Neutrophil (primary cell): ENCODE data around the gene GGT1.

Experiments used
- H3K27ac ChIP-seq: fragments of 200-600 bp; sonication (generic); 2 replicates; pipeline ENCODE4 v1.5.1; 2016; ENCODE audit warnings: mild to moderate bottlenecking, moderate library complexity
- H3K27me3 ChIP-seq: fragments of 200-600 bp; sonication (generic); 2 replicates; pipeline ENCODE4 v1.6.0; 2016; ENCODE audit warnings: mild to moderate bottlenecking
- H3K36me3 ChIP-seq: fragments of 200-600 bp; sonication (generic); 2 replicates; pipeline ENCODE4 v1.5.1; 2017
- H3K4me1 ChIP-seq, 2 experiments: fragments of 200-600 bp in 1 of 2; sonication (generic) in 1 of 2; 1 replicate in 1 of 2; 2 replicates in 1 of 2; pipeline versions ENCODE4 v1.5.1 to v1.6.1; 2013 to 2016; ENCODE audit warnings: low read depth in 1 of 2, low read length in 1 of 2, mild to moderate bottlenecking in 1 of 2, moderate library complexity in 1 of 2; ENCODE audit not compliant: control insufficient read depth in 1 of 2, insufficient read depth in 1 of 2
- H3K4me3 ChIP-seq, 2 experiments: fragments of 200-600 bp in 1 of 2; sonication (generic) in 1 of 2; 1 replicate in 1 of 2; 2 replicates in 1 of 2; pipeline ENCODE4 v1.5.1; 2013 to 2016; ENCODE audit warnings: low read depth in 1 of 2, low read length in 1 of 2, mild to moderate bottlenecking in 1 of 2, moderate library complexity in 1 of 2
- H3K9me3 ChIP-seq: fragments of 200-600 bp; sonication (generic); 2 replicates; pipeline ENCODE4 v1.5.1; 2016
- CTCF ChIP-seq: fragments of 200-600 bp; sonication (generic); IDR thresholded peaks from 2 replicates; pipeline ENCODE4 v1.5.1; 2016; ENCODE audit warnings: antibody characterized with exemption

GGT1 gene

GRCh38 chr22:24582056-24582814 is 20.8 kb upstream of the GGT1 start:
- no peak for TF ChIP-seq CTCF
- no peak overlapping the region for H3K27ac ChIP-seq
- H3K4me3 ChIP-seq: no peak overlapping the region

GRCh38 chr22:24583221-24584165 is 19.5 kb upstream of the GGT1 start:
- TF ChIP-seq CTCF: no peak
- peaks cover 25% of the 10 kb centered on the region for H3K36me3 ChIP-seq
- no peaks in the 10 kb centered on the region for H3K4me1 ChIP-seq
- no peak overlapping the region for H3K4me3 ChIP-seq
- H3K27ac ChIP-seq: no peak overlapping the region
- H3K27me3 ChIP-seq: no peaks in the 10 kb centered on the region
- H3K9me3 ChIP-seq: no peaks in the 10 kb centered on the region

More at GRCh38 chr22:24582056-24582814, 20.8 kb upstream of the GGT1 start:
- Histone ChIP-seq H3K27me3 (no peaks in the 10 kb centered on the region), H3K36me3 (peaks cover 12% of the 10 kb centered on the region), H3K4me1 (no peaks in the 10 kb centered on the region), H3K9me3 (no peaks in the 10 kb centered on the region)

- Histone ChIP-seq H3K27ac (no peak overlapping the region), H3K4me1 (no peaks in the 10 kb centered on the region), H3K4me3 (no peak overlapping the region)
Measured at GRCh38 chr22:24584166-24584790, 18.7 kb upstream of the GGT1 start.

GRCh38 chr22:24584871-24585411 is 18.1 kb upstream of the GGT1 start:
- Histone ChIP-seq H3K27ac (no peak overlapping the region), H3K4me1 (no peaks in the 10 kb centered on the region), H3K9me3 (no peaks in the 10 kb centered on the region), H3K27me3 (no peaks in the 10 kb centered on the region), H3K36me3 (peaks cover 32% of the 10 kb centered on the region), H3K4me3 (no peak overlapping the region)
- TF ChIP-seq CTCF: no peak

More at GRCh38 chr22:24584166-24584790, 18.7 kb upstream of the GGT1 start:
- Histone ChIP-seq H3K9me3 (no peaks in the 10 kb centered on the region), H3K36me3 (peaks cover 32% of the 10 kb centered on the region), H3K27me3 (no peaks in the 10 kb centered on the region)
- no peak for TF ChIP-seq CTCF

GRCh38 chr22:24585461-24585860 is 17.5 kb upstream of the GGT1 start:
- H3K36me3 ChIP-seq: peaks cover 32% of the 10 kb centered on the region
- TF ChIP-seq CTCF: no peak
- no peaks in the 10 kb centered on the region for H3K4me1 ChIP-seq
- H3K27me3 ChIP-seq: no peaks in the 10 kb centered on the region
- no peak overlapping the region for H3K27ac ChIP-seq
- no peaks in the 10 kb centered on the region for H3K9me3 ChIP-seq
- H3K4me3 ChIP-seq: no peak overlapping the region
